HG02938 (cell line): ENCODE results near the gene EIF4E3.

Source experiments
- ATAC-seq: cut with Tn5 transposase; IDR thresholded peaks from one replicate; pipeline ENCODE4 v1.9.1; 2021; ENCODE audit warnings: mild to moderate bottlenecking, moderate library complexity; ENCODE audit not compliant: unreplicated experiment

Gene EIF4E3

GRCh38 chr3:71652781-71653413 is 72.3 kb downstream of the EIF4E3 start:
- no peak for ATAC-seq

GRCh38 chr3:71651625-71652024 is 73.6 kb downstream of the EIF4E3 start:
- ATAC-seq = no peak

- ATAC-seq = no peak
Observed at GRCh38 chr3:71650372-71650771, 74.8 kb downstream of the EIF4E3 start.

- ATAC-seq = no peak
Observed at GRCh38 chr3:71649757-71650156, 75.4 kb downstream of the EIF4E3 start.

- no peak for ATAC-seq
Observed at GRCh38 chr3:71647751-71648150, 77.5 kb downstream of the EIF4E3 start.

- no peak for ATAC-seq
Observed at GRCh38 chr3:71646971-71647370, 78.2 kb downstream of the EIF4E3 start.

GRCh38 chr3:71645140-71645539 is 80.1 kb downstream of the EIF4E3 start:
- ATAC-seq = no peak

GRCh38 chr3:71641674-71642073 is 83.5 kb downstream of the EIF4E3 start:
- ATAC-seq = no peak

- ATAC-seq = no peak
Observed at GRCh38 chr3:71640331-71640983, 84.7 kb downstream of the EIF4E3 start.

GRCh38 chr3:71636482-71636881 is 88.7 kb downstream of the EIF4E3 start:
- no peak for ATAC-seq

- ATAC-seq = no peak
Observed at GRCh38 chr3:71636001-71636400, 89.2 kb downstream of the EIF4E3 start.

- no peak for ATAC-seq
Observed at GRCh38 chr3:71634671-71635070, 90.5 kb downstream of the EIF4E3 start.

- no peak for ATAC-seq
Observed at GRCh38 chr3:71629711-71630110, 95.5 kb downstream of the EIF4E3 start.

GRCh38 chr3:71629289-71629688 is 95.9 kb downstream of the EIF4E3 start:
- no peak for ATAC-seq

- ATAC-seq = no peak
Observed at GRCh38 chr3:71628522-71628921, 96.7 kb downstream of the EIF4E3 start.

- no peak for ATAC-seq
Observed at GRCh38 chr3:71625676-71626075, 99.5 kb downstream of the EIF4E3 start.
